A549 treated with AZD9567 at 1 μM for 4 hours (cell line): ENCODE results near the gene LHFPL5. TPM values are rescaled to one million over a fixed set of nuclear protein-coding genes. Genes with fewer than 3 reads are reported as not detected.

Experiments
- total RNA-seq: library from RNA; stranded (reverse); fragments of 200-300 nt; extraction: Qiagen RNA extraction; gene quantifications from 5 replicates; pipeline ENCODE4 v1.2.3, GENCODE V29; 2022; ENCODE audit not compliant: insufficient read depth

The LHFPL5 gene
- total RNA-seq = 0.08 to 0.16 TPM (median 0.10 TPM) in 3 of 5 replicates, not detected in the others

DNA sequence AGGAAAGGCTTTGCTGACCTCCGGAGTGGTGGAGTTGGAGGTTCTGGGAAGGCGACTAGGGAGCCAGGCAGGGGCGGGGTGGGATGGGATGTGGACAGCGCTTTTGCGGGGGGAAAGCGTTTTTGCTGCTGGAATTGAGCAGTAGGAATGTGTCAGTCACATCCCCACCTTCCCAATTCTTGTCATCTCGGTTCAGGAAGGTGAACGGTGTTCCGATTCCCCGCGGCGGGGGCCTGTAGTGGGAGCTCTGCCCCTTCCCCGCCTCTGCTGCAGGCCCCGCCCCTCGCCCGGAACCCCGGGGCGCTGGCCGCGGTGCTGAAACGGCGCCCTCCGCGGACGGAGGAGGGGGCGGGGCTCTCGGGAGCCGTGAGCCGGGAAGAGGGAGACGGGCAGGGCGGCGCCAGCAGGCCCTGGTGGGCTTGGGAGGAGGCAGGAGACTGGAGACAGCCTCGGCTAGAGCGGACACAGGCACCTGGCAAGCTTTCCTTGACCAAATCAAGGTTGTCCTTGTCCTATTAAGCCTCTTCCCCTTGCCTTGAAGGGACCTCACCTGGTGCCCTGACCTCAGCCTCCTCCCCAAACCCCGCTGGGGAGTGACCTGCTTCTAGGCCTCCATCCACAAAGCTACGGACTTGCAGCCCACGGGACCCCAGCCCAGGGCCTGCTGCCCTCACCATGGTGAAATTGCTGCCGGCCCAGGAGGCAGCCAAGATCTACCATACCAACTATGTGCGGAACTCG, at the start of gene LHFPL5:
Gene LHFPL5 (plus strand): TSS at position 357 of the 741 bp plus-strand sequence. CDS start 319 bp downstream, at position 676.

DNA sequence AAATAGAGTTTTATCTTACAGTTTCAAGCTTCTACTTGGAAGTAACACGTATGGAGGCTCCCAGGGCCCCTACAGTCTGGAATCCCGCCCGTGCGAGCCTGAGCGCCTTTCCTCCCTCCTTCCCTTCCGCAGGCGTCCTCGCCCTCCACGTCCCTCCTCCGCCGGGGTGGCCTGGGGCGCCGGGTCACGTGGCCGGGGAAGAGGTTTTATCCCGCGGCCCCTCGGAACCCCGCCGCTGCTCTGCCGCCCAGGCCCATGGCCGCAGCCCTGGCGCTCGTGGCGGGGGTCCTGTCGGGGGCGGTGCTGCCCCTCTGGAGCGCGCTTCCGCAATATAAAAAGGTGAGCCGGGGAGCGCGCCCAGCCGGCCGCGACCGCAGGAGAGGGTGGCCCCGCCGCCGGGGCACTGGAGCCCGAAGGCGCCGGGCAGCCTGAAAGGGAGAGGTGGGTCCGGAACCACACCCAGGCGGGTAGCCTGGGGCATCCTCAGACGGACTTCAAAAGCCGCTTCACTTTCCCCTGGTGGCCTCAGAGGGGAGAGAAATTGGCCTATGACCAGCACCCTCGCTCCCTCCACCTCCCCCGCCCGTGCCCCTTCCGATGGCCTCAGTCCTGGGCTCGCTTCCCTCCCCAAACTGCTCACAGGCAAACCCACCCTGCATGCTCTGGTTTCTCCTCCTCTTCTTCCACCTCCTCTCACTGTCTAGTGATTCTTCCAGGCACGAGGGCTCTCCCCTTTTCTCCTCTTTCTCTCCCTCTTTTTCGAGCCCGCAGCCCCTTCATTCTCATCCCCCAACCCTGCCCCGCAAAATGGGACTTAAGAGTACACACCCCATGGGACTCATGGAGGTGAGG, 28.6 kb upstream of the LHFPL5 start, which contains the start of gene CLPSL2:
Gene CLPSL2 (plus strand): TSS at position 235 of the 852 bp plus-strand sequence. CDS start 21 bp downstream, at position 256.

DNA sequence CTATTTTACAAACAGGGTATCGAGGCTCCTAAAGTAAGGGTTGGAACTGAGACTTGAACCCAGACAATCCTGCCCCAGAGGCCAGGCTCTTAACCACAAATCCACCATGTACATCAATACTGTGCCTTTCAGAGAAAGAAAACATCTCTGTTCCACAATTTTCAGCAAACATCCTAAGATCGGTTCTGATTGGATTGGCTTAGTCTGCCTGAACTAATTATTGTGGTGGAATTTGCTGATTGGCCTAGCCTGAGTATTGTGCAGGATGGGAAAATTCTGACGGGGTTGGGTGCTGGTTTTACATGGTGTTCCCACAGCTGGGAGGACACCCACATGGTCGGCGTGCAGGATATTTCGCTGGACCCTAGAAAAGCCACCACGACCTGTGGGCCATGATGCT, 24.4 kb upstream of the LHFPL5 start, which contains the start of gene CLPSL1:
Gene CLPSL1 (plus strand): TSS at position 301 of the 400 bp plus-strand sequence. CDS start 92 bp downstream, at position 393.

Other genes with a start within 250 kb of the LHFPL5 start
- gene FKBP5, start 116.4 kb upstream of the LHFPL5 start, total RNA-seq = 91.6 to 140 TPM (median 128 TPM) in 5 replicates
- gene ARMC12, start 68.3 kb upstream of the LHFPL5 start, total RNA-seq = 0.43 to 0.69 TPM (median 0.46 TPM) in 4 of 5 replicates, not detected in the other
- gene CLPSL2, start 28.8 kb upstream of the LHFPL5 start, total RNA-seq = 0.56 to 1.1 TPM (median 0.66 TPM) in 4 of 5 replicates, not detected in the other
- not detected in 5 replicates for gene CLPSL1, start 24.3 kb upstream of the LHFPL5 start, total RNA-seq
- gene CLPS, start 8.0 kb upstream of the LHFPL5 start, total RNA-seq = not detected in 5 replicates
- 28.4 to 56.2 TPM (median 30.8 TPM) in 5 replicates for gene SRPK1, start 115.7 kb downstream of the LHFPL5 start, total RNA-seq
- 0.05 to 0.13 TPM in 2 of 5 replicates, not detected in the others for gene SLC26A8, start 219.3 kb downstream of the LHFPL5 start, total RNA-seq
- 24.2 to 27.0 TPM (median 26.7 TPM) in 5 replicates for gene MAPK14, start 222.5 kb downstream of the LHFPL5 start, total RNA-seq